DOHH2 (cell line): ENCODE results near the gene SPARC.
"Not testable (repeated sequence)": the region's sequence is repeated elsewhere in the genome, so short reads cannot be mapped to it uniquely, and the experiment has no call there.

Experiments used
- CTCF ChIP-seq: fragments of 200-600 bp; sonication (generic); IDR thresholded peaks from one replicate; pipeline ENCODE4 v1.5.1; 2014; ENCODE audit warnings: antibody characterized with exemption, mild to moderate bottlenecking, low read depth, low read length; ENCODE audit not compliant: poor library complexity, severe bottlenecking
- EZH2phosphoT487 ChIP-seq: fragments of 200-600 bp; sonication (generic); IDR thresholded peaks from 2 replicates; pipeline ENCODE4 v1.6.1; 2017; ENCODE audit warnings: borderline replicate concordance, mild to moderate bottlenecking, antibody characterized with exemption, low read length, moderate library complexity, mixed read lengths

- TF ChIP-seq CTCF, EZH2phosphoT487: not testable (repeated sequence)
Observed at GRCh38 chr5:151680156-151680505, 6.6 kb downstream of the SPARC start.
